Gastrocnemius medialis (tissue), 4 donors: ENCODE results near the gene PTPN13. TPM values are rescaled to one million over a fixed set of nuclear protein-coding genes. Genes with fewer than 3 reads are reported as not detected.

Source experiments
- ATAC-seq, 2 donors: fragments of 150-250 bp; one replicate each; pipeline ENCODE4 v1.9.1; 2016
- DNase-seq, 2 donors: peaks; one replicate each; pipeline ENCODE4 v3.0.0-alpha.2; 2019
- H3K27ac ChIP-seq, 4 donors: fragments of 200-600 bp; sonication (generic); 1 replicate in 1 of 4; 2 replicates in 3 of 4; pipeline ENCODE4 v1.5.1; 2016 to 2018; ENCODE audit warnings: mild to moderate bottlenecking in 2 of 4, moderate library complexity in 1 of 4
- H3K27me3 ChIP-seq, 3 donors: fragments of 200-600 bp; sonication (generic) in 2 of 3; 1 replicate in 1 of 3; 2 replicates in 2 of 3; pipeline versions ENCODE4 v1.5.1 to v1.6.0; 2016 to 2019; ENCODE audit warnings: mild to moderate bottlenecking in 1 of 3, moderate library complexity in 1 of 3
- H3K36me3 ChIP-seq, 2 donors: fragments of 200-600 bp; sonication (generic) in 1 of 2; one replicate each; pipeline ENCODE4 v1.5.1; 2017 to 2018
- H3K4me1 ChIP-seq, 2 donors: fragments of 200-600 bp; sonication (generic) in 1 of 2; one replicate each; pipeline ENCODE4 v1.5.1; 2016 to 2017; ENCODE audit warnings: mild to moderate bottlenecking in 2 of 2
- H3K4me3 ChIP-seq, 4 donors: fragments of 200-600 bp; sonication (generic) in 3 of 4; 1 replicate in 1 of 4; 2 replicates in 3 of 4; pipeline ENCODE4 v1.5.1; 2016 to 2019; ENCODE audit warnings: mild to moderate bottlenecking in 2 of 4
- H3K9me3 ChIP-seq, 3 donors: fragments of 200-600 bp; sonication (generic) in 2 of 3; 1 replicate in 1 of 3; 2 replicates in 2 of 3; pipeline ENCODE4 v1.5.1; 2016 to 2019
- CTCF ChIP-seq, 5 experiments: fragments of 450-650 bp in 3 of 5; fragments of 200-600 bp in 2 of 5; sonication (generic) in 2 of 5; IDR thresholded peaks in 4 of 5; conservative IDR thresholded peaks in 1 of 5; 1 replicate in 4 of 5; 2 replicates in 1 of 5; pipeline ENCODE4 v1.5.1; 2016 to 2019; ENCODE audit warnings: antibody characterized with exemption in 5 of 5, mild to moderate bottlenecking in 3 of 5, moderate library complexity in 3 of 5
- POLR2A ChIP-seq, 2 donors: fragments of 450-650 bp; IDR thresholded peaks; one replicate each; pipeline ENCODE4 v1.6.1; 2017; ENCODE audit warnings: antibody characterized with exemption in 2 of 2, mild to moderate bottlenecking in 2 of 2, moderate library complexity in 2 of 2
- in situ Hi-C, 4 donors: fragments of 200-750 bp; cut with MboI; loops; one replicate each; pipeline versions ENCODE4 v1.15.0 to v1.8.0; 2017; ENCODE audit warnings: low sequenced_read_pairs in 4 of 4
- intact Hi-C: fragments of 100-400 bp; cut with DNase I; formaldehyde crosslinking; loops from one replicate; pipeline ENCODE4 v1.15.1; 2023; ENCODE audit warnings: low total_unique reads
- total RNA-seq, 4 donors: library from RNA; depleted of rRNA; stranded (reverse); fragments of >200 nt; gene quantifications; one replicate each; pipeline versions ENCODE4 v1.1.0 to v1.2.3, GENCODE V29; 2016

PTPN13 gene
- total RNA-seq, 4 donors from 2014 or later, result 0.87 to 2.0 (median 1.6) TPM

GRCh38 chr4:86660401-86660800 is 66.3 kb downstream of the PTPN13 start:
- TF ChIP-seq CTCF (IDR thresholded peaks at IDR 0.05 in 4 of 5, conservative IDR thresholded peaks at IDR 0.05 in 1 of 5) (no peak), POLR2A (IDR thresholded peaks at IDR 0.05) (no peak)
- DNase-seq, result no peak
- H3K9me3 ChIP-seq, result no peaks in the 10 kb centered on the region

DNA sequence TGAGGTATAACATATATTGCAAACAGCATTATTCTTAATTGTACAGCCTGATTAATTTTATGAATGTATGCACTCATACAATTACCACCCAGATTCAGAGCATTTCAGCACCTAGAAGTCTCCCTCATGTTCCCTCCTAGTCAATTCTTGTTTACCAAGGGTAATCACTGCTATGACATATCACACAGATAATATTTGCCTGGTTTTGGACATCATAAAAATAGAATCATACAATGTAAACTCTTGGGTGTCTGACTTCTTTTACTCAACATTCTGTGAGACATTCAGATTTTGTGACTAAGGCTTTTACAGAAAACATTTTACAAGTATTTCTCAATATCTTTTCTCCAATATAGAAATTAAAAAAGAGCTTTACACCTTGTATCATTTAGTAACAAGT is 66.9 kb downstream of the PTPN13 start:
- no peak overlapping the region for H3K4me3 ChIP-seq
- H3K36me3 ChIP-seq, result no peaks in the 10 kb centered on the region
- H3K4me1 ChIP-seq, result no peaks in the 10 kb centered on the region
- H3K27me3 ChIP-seq, result no peaks in the 10 kb centered on the region
- intact Hi-C loops (no loop called here), in situ Hi-C loops (no loop called here)
- no peak for TF ChIP-seq POLR2A (IDR thresholded peaks at IDR 0.05)
- no peaks in the 10 kb centered on the region for H3K9me3 ChIP-seq
- H3K27ac ChIP-seq, result no peak overlapping the region
- ATAC-seq (no peak), DNase-seq (no peak)

More at GRCh38 chr4:86660401-86660800, 66.3 kb downstream of the PTPN13 start:
- intact Hi-C loops (no loop called here), in situ Hi-C loops (no loop called here)
- Histone ChIP-seq H3K4me1 (no peaks in the 10 kb centered on the region), H3K4me3 (no peak overlapping the region), H3K27me3 (no peaks in the 10 kb centered on the region), H3K27ac (no peak overlapping the region), H3K36me3 (no peaks in the 10 kb centered on the region)
- ATAC-seq, result no peak

DNA sequence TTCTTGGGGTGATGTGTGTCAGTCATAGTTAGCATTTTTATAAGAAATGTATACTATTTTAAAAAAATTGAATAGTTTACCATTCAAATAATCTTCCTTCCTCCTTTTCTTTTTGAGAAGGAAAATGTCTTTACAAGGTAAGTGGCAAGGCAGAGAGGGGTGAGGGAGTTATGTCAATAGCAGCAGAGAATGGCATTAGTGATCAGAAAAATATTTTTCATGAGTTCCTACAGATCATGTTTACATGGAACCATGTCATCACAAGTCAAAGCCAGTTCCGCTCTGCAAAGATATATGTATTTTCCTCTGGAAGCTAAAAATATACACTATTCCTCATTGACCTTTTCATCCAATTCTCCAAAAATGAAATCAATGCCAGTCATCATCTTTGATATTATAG is 67.3 kb downstream of the PTPN13 start:
- Histone ChIP-seq H3K27me3 (no peaks in the 10 kb centered on the region), H3K9me3 (no peaks in the 10 kb centered on the region), H3K4me3 (no peak overlapping the region), H3K27ac (no peak overlapping the region), H3K4me1 (no peaks in the 10 kb centered on the region), H3K36me3 (no peaks in the 10 kb centered on the region)
- no peak for ATAC-seq
- no peak for DNase-seq
- intact Hi-C loops, result no loop called here
- in situ Hi-C loops, result no loop called here
- TF ChIP-seq POLR2A (IDR thresholded peaks at IDR 0.05) (no peak), CTCF (IDR thresholded peaks at IDR 0.05 in 4 of 5, conservative IDR thresholded peaks at IDR 0.05 in 1 of 5) (no peak)

DNA sequence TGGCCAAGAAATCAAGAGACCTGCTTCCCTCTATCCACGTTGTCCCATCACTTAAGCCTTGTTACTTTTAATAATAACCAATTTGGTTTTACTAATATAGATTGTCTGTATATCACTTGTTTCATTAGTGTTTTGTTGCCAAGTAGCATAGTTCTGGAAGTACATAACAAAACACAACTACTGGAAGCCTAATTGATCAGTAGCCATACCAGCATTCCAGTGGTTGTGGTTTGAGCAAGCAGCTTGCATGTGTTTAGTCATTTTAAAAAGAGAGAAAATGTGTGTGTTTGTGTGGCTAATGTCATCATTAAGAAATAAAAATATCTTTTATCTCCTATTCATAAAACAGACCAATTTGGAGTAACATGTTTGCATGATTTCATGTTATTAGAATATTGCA is 70.8 kb downstream of the PTPN13 start:
- Histone ChIP-seq H3K36me3 (no peaks in the 10 kb centered on the region), H3K4me3 (no peak overlapping the region), H3K4me1 (no peaks in the 10 kb centered on the region), H3K9me3 (no peaks in the 10 kb centered on the region), H3K27me3 (no peaks in the 10 kb centered on the region), H3K27ac (no peak overlapping the region)
- TF ChIP-seq CTCF (IDR thresholded peaks at IDR 0.05 in 4 of 5, conservative IDR thresholded peaks at IDR 0.05 in 1 of 5) (no peak), POLR2A (IDR thresholded peaks at IDR 0.05) (no peak)
- ATAC-seq (no peak), DNase-seq (no peak)
- in situ Hi-C loops (no loop called here), intact Hi-C loops (no loop called here)

DNA sequence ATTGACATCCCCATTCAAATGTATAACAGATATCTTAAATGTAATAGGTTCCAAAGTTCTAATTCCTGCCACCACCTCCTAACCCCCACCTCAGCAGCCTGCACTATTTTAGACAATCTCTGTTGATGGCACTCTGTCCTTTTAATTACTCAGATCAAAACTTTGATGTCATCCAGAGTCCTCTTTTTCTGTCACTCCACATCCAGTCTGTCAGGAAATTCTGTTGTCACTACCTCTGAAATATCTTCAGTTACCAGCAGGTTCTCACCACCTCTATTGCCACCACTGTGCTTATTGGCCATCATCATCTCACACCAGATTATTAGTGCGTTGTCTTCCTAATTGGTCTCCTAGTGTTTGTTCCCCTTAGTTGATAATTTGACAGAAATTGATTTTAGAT is 76.2 kb downstream of the PTPN13 start:
- Histone ChIP-seq H3K27me3 (no peaks in the 10 kb centered on the region), H3K4me1 (no peaks in the 10 kb centered on the region), H3K36me3 (no peaks in the 10 kb centered on the region), H3K4me3 (no peak overlapping the region), H3K9me3 (no peaks in the 10 kb centered on the region), H3K27ac (no peak overlapping the region)
- ATAC-seq (no peak), DNase-seq (no peak)
- in situ Hi-C loops, result no loop called here
- intact Hi-C loops, result no loop called here
- TF ChIP-seq CTCF (IDR thresholded peaks at IDR 0.05 in 4 of 5, conservative IDR thresholded peaks at IDR 0.05 in 1 of 5) (no peak), POLR2A (IDR thresholded peaks at IDR 0.05) (no peak)
